ENCODE measurements around the gene IGSF21.
A peak's percentile ranks its signal among the peaks of the same experiment; 100 is the strongest.

IGSF21 gene

GRCh38 chr1:18411820-18412641, 304.4 kb downstream of the IGSF21 start:
- no peak overlapping the region for H3K27ac ChIP-seq
- no peak for TF ChIP-seq CTCF (conservative IDR thresholded peaks at IDR 0.05)

GRCh38 chr1:18412882-18413353, 305.3 kb downstream of the IGSF21 start:
- no peak for TF ChIP-seq CTCF (conservative IDR thresholded peaks at IDR 0.05)
- no peak overlapping the region for H3K27ac ChIP-seq

- no peak for TF ChIP-seq CTCF (conservative IDR thresholded peaks at IDR 0.05)
- H3K27ac ChIP-seq: no peak overlapping the region
Observed at GRCh38 chr1:18413541-18414305, 306.1 kb downstream of the IGSF21 start.

GRCh38 chr1:18414321-18414720, 306.7 kb downstream of the IGSF21 start:
- TF ChIP-seq CTCF (conservative IDR thresholded peaks at IDR 0.05): no peak
- H3K27ac ChIP-seq: no peak overlapping the region

GRCh38 chr1:18414872-18415447, 307.4 kb downstream of the IGSF21 start:
- TF ChIP-seq CTCF (conservative IDR thresholded peaks at IDR 0.05): no peak
- no peak overlapping the region for H3K27ac ChIP-seq

GRCh38 chr1:18415448-18416027, 307.9 kb downstream of the IGSF21 start:
- no peak overlapping the region; the same call in 1 of the 2 replicates for H3K27ac ChIP-seq
- TF ChIP-seq CTCF (conservative IDR thresholded peaks at IDR 0.05): no peak

GRCh38 chr1:18416126-18416525, 308.5 kb downstream of the IGSF21 start:
- H3K27ac ChIP-seq: peak overlapping the region; percentile 58
